Skeletal muscle satellite cell (primary cell): ENCODE results near the gene ZNRF3. TPM values are rescaled to one million over a fixed set of nuclear protein-coding genes. Genes with fewer than 3 reads are reported as not detected.

ENCODE experiments used
- H3K27me3 ChIP-seq: 2 replicates; pipeline ENCODE4 v1.7.0; 2013; ENCODE audit warnings: low read length; ENCODE audit not compliant: control insufficient read depth, insufficient read depth
- H3K36me3 ChIP-seq: 2 replicates; pipeline ENCODE4 v1.7.0; 2013; ENCODE audit warnings: mild to moderate bottlenecking, control low read depth, low read length; ENCODE audit not compliant: insufficient read depth
- H3K4me1 ChIP-seq: 2 replicates; pipeline ENCODE4 v1.7.0; 2013; ENCODE audit warnings: low read length; ENCODE audit not compliant: control insufficient read depth, insufficient read depth
- H3K4me2 ChIP-seq: 2 replicates; pipeline ENCODE4 v1.7.0; 2013; ENCODE audit warnings: mild to moderate bottlenecking, low read length
- H3K4me3 ChIP-seq: 2 replicates; pipeline ENCODE4 v1.7.0; 2013; ENCODE audit warnings: low read length
- H3K9ac ChIP-seq: 2 replicates; pipeline ENCODE4 v1.7.0; 2013; ENCODE audit warnings: mild to moderate bottlenecking, low read depth, low read length, moderate library complexity
- H3K9me3 ChIP-seq: replicated peaks from 2 replicates; pipeline ENCODE4 v1.7.0; 2013; ENCODE audit warnings: mild to moderate bottlenecking, control low read depth, low read length
- small RNA-seq: library from RNA; depleted of rRNA; stranded (forward); fragments of <200 nt; gene quantifications from one replicate; pipeline ENCODE3, GENCODE V24; 2012

ZNRF3 gene

GRCh38 chr22:29096736-29097669, 213.6 kb downstream of the ZNRF3 start:
- Histone ChIP-seq H3K36me3 (no peaks in the 10 kb centered on the region), H3K4me2 (peak overlapping the region; percentile 42)

GRCh38 chr22:29098296-29098695, 214.9 kb downstream of the ZNRF3 start:
- Histone ChIP-seq H3K4me2 (no peak overlapping the region), H3K27me3 (no peaks in the 10 kb centered on the region), H3K4me1 (peaks cover 18% of the 10 kb centered on the region), H3K9ac (no peak overlapping the region), H3K4me3 (no peak overlapping the region), H3K9me3 (no peaks in the 10 kb centered on the region), H3K36me3 (no peaks in the 10 kb centered on the region)

More at GRCh38 chr22:29096736-29097669, 213.6 kb downstream of the ZNRF3 start:
- Histone ChIP-seq H3K9me3 (no peaks in the 10 kb centered on the region), H3K4me3 (no peak overlapping the region), H3K9ac (no peak overlapping the region), H3K4me1 (peaks cover 19% of the 10 kb centered on the region), H3K27me3 (no peaks in the 10 kb centered on the region)

GRCh38 chr22:29102300-29102699, 218.9 kb downstream of the ZNRF3 start:
- Histone ChIP-seq H3K9me3 (no peaks in the 10 kb centered on the region), H3K27me3 (peaks cover 6% of the 10 kb centered on the region), H3K4me1 (no peaks in the 10 kb centered on the region), H3K36me3 (no peaks in the 10 kb centered on the region), H3K4me2 (no peak overlapping the region), H3K4me3 (no peak overlapping the region), H3K9ac (no peak overlapping the region)

GRCh38 chr22:29103121-29103520, 219.7 kb downstream of the ZNRF3 start:
- Histone ChIP-seq H3K4me1 (no peaks in the 10 kb centered on the region), H3K4me3 (no peak overlapping the region), H3K4me2 (no peak overlapping the region), H3K9me3 (no peaks in the 10 kb centered on the region), H3K9ac (no peak overlapping the region), H3K36me3 (no peaks in the 10 kb centered on the region), H3K27me3 (peaks cover 6% of the 10 kb centered on the region)

- H3K36me3 ChIP-seq, result no peaks in the 10 kb centered on the region
- H3K27me3 ChIP-seq, result peaks cover 6% of the 10 kb centered on the region
These were observed 222.1 kb downstream of the ZNRF3 start for GRCh38 chr22:29105468-29105867.

GRCh38 chr22:29106839-29107238, 223.5 kb downstream of the ZNRF3 start:
- H3K4me2 ChIP-seq, result no peak overlapping the region

More at GRCh38 chr22:29105468-29105867, 222.1 kb downstream of the ZNRF3 start:
- Histone ChIP-seq H3K4me1 (no peaks in the 10 kb centered on the region), H3K9me3 (no peaks in the 10 kb centered on the region), H3K4me2 (no peak overlapping the region), H3K4me3 (no peak overlapping the region), H3K9ac (no peak overlapping the region)

More at GRCh38 chr22:29106839-29107238, 223.5 kb downstream of the ZNRF3 start:
- H3K9ac ChIP-seq, result no peak overlapping the region
- H3K36me3 ChIP-seq, result no peaks in the 10 kb centered on the region
- H3K9me3 ChIP-seq, result no peaks in the 10 kb centered on the region
- H3K4me3 ChIP-seq, result no peak overlapping the region
- peaks cover 6% of the 10 kb centered on the region for H3K27me3 ChIP-seq
- H3K4me1 ChIP-seq, result no peaks in the 10 kb centered on the region

Small RNAs within 50 kb of the gene (small RNA-seq; reads per million reads assigned to genes)
- gene Z93930.1, result not detected
